Right renal cortex interstitium (tissue), 3 donors: ENCODE data around the gene SLC35E3. TPM values are rescaled to one million over a fixed set of nuclear protein-coding genes. Genes with fewer than 3 reads are reported as not detected.
"Not testable (repeated sequence)": the region's sequence is repeated elsewhere in the genome, so short reads cannot be mapped to it uniquely, and the experiment has no call there.

Experiments
- DNase-seq, 3 donors: peaks; one replicate each; pipeline ENCODE4 v3.0.0-alpha.2; 2013; ENCODE audit warnings: low read depth in 3 of 3, low spot score in 2 of 3
- polyA plus RNA-seq, 3 donors: library from polyadenylated mRNA; unstranded; fragments of 120-200 nt; gene quantifications; one replicate each; pipeline ENCODE4 v1.2.1, GENCODE V29; 2013; ENCODE audit not compliant: insufficient read length in 3 of 3

The SLC35E3 gene
- polyA plus RNA-seq, 3 donors, result 15.7 to 17.9 (median 17.1) TPM

DNA sequence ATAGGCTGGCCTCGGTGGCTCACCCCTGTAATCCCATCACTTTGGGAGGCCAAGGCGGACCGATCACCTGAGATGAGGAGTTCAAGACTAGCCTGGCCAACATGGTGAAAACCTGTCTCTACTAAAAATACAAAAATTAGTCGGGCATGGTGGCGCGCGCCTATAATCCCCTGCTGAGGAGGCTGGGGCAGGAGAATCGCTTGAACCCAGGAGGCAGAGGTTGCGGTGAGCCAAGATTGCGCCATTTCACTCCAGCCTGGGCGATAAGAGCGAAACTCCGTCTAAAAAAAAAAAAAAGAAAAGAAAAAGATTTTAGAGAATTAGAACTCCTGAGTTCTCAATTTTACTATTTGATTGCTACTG, 64.0 kb downstream of the SLC35E3 start:
- not testable (repeated sequence) for DNase-seq

DNA sequence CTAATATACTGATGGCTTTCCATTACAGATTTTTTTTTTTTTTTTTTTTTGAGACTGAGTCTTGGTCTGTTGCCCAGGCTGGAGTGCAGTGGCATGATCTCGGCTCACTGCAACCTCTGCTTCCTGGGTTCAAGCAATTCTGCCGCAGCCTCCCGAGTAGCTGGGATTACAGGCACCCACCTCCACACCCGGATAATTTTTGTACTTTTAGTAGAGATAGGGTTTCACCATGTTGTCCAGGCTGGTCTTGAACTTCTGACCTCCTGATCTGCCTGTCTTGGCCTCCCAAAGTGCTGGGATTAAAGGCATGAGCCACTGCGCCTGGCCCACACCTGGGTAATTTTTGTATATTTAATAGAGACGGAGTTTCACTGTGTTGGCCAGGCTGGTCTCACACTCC, 65.6 kb downstream of the SLC35E3 start:
- DNase-seq, result not testable (repeated sequence)

DNA sequence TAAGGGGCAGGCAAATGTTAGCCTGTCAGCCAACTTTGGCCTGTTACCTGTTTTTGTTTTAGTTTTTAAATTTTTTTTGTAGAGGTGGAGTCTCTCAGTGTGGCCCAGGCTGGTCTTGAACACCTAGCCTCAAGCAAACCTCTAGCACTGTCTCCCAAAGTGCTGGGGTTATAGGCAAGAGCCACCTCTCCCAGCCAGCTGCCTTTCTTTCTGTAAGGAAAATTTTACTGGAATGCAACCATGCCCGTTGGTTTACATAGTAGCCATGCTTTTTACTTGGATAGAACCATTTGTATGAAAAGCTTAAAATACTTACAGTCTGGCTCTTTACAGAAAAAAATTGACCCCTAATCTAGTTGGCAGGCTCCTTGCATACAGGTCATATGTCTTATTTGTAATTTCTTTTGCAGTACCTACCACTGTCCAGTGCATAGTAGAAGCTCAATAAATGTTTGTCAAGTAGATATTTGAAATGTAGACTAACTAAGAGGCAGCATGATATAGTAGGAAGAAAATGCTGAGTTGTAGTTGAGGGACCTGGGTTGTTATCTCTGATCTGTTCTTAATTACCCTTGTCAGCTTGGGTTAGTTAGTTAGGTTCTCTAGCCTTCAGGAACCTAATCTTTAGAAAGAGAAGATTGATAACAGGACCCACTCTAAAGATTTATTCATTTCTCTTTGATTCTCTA, 66.7 kb downstream of the SLC35E3 start:
- DNase-seq, result no peak

DNA sequence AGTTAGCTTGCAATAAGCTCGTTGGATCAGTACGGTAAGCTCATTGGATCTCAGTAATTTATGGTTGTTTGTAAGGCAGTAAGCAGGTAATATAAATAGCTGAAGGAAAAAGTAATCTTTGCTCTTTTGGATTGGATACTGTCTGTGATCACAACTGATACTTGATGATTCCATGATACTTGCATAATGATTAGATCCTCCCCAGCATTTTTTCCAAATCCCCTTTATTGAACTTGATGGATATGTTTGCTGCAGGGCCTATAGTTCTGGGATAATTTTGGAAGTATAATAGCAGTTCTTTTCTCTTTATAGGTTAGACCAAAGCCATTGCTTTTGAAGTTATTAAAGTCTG, 67.2 kb downstream of the SLC35E3 start:
- no peak for DNase-seq

DNA sequence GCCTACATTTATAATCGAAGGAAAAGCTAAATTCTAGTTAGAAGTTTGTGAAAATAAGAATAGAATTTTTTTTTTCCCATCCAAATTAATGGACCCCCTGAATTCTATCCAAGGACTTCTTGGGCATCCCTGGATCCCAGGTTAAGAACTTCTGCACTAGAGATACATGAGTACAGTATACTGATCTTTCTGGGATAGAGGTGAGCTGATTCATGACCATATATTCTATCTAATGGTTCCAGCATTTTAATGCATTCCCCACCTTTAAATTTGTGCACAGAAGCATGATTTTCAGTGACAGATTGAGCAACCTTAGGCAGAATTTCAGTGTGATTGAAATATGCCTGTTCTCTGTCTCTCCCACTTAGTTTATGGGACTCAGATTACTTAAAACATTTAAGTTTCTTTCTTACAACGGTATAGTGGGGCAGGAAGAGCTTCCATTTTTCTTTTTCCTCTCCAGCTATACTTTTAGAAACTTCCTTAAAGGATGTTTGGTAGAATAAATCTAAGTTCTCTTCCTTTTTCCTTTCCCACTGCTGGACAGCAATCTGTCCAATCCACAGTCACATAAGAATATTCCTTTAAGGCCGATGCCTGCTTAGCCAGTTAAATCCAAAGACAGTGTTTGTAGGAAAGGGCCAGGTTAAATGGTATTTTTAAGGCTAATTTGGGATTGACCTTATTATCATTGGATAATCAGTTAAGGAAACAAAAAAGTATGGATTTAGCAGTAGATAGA, 68.7 kb downstream of the SLC35E3 start:
- DNase-seq, result no peak

DNA sequence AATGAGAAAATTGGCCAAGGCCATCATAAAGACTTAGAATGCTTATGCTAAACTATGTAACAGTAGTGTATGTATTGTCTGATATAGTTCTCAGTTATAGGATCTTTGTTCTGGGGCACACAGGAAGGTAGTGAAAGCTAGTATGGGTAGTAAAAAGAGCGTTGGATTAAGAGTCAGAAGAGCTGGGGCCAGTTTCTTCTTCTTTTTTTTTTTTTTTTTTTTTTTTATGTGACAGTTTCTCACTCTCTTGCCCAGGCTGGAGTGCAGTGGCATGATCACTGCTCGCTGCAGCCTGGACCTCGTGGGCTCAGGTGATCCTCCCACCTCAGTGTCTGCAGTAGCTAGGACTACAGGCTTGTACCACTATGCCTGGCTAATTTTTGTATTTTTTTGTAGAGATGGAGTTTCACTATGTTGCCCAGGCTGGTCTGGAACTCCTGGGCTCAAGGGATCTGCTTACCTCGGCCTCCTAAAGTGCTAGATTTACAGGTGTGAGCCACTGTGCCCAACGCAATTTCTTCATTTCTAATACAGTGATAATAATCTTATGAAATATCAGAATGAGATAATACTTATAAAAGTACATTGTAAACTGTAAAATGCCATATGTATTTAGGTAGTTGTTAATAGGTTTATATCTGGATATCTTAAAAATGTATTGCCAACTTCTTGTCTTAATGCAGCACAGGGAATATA, 69.4 kb downstream of the SLC35E3 start:
- no peak for DNase-seq

DNA sequence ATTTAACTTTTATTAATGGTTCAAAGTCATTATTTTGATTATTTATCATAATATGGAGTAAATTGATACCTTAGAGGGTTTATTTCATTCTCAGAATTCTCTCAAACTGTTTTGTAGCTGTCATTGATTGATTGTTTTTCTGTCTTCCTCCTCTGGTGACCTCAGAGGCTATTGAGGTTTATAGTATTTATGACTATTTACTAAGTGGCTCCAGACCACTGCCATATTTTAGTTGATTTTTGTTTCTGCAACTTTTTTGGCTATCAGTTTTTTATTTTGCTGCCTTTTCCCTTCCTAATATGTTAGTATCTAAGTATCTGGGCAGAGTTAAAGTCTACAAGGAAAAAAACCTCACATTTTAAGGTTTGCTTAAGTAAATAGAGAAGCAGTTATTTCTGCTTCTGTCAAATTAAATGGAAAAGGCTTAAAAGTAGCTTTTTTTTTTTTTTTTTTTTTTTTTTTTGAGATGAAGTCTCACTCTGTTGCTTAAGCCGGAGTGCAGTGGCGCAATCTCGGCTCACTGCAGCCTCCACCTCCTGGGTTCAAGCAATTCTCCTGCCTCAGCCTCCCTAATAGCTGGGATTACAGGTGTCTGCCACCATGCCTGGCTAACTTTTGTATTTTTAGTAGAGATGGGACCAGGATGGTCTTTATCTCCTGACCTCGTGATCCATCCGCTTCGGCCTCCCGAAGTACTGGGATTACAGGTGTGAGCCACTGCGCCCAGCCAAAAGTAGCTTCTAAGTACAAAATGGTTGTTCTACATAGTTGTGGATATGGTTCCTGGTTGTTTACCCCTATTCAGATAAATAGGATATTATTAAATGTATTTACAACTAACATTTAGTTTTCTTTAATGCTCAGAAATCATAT, 70.2 kb downstream of the SLC35E3 start:
- no peak for DNase-seq

DNA sequence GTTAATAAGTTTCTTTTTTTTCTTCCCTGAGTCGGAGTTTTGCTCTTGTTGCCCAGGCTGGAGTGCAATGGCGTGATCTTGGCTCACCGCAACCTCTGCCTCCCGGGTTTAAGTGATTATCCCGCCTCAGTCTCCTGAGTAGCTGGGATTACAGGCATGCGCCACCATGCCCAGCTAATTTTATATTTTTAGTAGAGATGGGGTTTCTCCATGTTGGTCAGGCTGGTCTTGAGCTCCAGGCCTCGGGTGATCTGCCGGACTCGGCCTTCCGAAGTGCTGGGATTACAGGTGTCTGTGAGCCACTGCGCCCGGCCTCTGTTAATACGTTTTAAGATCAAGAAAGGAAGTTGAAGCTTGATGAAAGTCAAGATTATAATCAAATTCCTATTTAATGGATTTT, 73.5 kb downstream of the SLC35E3 start:
- DNase-seq, result not testable (repeated sequence)

DNA sequence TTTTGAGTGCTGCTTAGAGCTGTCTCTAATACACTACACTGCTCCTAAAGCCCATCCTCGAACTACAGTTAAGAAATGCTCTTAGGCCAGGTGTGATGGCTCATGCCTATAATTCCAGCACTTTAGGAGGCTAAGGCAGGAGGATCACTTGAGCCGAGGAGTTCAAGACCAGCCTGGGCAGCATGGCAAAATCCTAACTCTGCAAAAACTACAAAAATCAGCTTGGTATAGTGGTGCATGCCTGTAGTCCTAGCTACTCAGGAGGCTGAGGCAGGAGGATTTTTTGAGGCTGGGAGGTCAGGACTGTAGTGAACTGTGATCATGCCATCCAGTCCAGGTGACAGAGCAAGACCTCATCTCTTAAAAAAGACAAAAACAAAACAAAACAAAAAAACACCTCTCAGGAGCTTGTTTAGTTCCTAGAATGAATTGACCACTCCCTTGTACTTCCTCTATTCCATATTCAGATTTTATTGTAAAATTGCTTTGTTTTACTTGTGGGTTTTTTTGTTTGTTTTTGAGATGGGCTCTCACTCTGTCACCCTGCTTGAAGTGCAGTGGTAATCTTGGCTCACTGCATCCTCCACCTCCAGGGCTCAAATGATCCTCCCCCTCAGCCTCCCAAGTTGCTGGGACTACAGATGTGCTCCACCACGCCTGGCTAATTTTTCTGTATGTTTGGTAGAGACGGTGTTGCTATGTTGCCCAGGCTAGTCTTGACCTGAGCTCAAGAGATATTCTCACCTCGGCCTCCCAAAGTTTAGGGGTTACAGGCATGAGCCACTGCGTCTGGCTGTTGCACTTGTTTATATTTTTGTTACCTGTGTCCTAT, 75.6 kb downstream of the SLC35E3 start:
- no peak for DNase-seq

DNA sequence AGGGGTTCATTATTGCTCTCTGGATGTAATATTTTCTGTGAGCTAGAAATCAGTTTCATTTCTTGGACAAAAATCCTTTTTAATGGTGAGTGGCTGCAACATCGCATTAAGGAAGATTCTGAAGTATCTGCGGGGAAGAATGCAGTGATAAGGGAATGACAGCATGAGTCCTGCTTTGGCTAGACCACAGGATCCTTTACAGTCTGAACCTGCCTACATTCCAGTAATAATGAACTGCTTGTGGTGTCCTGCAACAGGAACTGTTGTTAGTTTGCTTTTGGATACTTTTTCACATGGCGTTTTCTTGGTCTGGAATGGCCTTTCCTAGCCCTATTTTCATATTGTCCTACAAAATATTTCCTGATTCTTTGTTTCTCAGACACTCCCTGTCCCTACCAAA, 77.7 kb downstream of the SLC35E3 start:
- DNase-seq, result no peak

DNA sequence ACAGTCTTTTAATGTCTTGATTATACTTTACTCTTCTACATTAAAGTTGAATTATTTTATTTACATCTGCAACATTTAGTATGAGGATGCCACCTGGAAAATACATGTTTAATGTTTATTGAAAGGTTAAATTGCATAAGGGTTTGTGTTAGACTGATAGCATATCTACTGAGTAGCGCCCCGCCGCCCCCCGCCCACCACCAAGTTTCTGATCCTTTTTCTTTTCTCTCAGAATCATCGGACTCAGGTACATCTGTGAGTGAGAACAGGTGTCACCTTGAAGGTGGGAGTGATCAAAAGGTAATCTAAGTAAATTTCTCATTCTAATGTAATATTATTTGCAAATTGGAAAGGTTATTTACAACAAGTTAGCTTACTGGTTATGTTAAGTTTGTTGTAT, 78.2 kb downstream of the SLC35E3 start:
- no peak for DNase-seq

DNA sequence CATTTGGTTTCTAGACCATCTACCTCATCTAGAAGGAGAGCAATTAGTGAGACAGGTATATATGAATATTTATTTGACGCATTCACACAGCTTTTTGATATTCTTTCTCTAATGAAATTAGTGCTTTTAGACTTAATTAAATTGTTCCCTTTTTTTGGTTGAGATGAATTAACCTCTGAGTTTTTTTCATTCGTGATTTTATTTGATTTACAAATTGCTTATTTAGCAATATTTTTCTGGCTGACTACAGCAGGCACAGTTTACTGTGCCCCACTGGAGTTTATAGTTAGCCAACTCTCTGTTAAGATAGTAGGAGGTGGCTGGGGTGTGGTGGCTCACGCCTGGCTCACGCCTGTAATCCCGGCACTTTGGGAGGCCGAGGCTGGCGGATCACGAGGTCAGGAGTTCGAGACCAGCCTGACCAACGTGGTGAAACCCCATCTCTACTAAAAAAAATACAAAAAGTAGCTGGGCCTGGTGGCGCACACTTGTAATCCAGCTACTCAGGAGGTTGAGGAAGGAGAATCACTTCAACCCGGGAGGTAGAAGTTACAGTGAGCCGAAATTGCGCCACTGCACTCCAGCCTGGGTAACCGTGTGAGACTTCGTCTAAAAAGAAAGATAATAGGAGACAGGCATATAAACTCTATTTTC, 78.7 kb downstream of the SLC35E3 start:
- no peak for DNase-seq

DNA sequence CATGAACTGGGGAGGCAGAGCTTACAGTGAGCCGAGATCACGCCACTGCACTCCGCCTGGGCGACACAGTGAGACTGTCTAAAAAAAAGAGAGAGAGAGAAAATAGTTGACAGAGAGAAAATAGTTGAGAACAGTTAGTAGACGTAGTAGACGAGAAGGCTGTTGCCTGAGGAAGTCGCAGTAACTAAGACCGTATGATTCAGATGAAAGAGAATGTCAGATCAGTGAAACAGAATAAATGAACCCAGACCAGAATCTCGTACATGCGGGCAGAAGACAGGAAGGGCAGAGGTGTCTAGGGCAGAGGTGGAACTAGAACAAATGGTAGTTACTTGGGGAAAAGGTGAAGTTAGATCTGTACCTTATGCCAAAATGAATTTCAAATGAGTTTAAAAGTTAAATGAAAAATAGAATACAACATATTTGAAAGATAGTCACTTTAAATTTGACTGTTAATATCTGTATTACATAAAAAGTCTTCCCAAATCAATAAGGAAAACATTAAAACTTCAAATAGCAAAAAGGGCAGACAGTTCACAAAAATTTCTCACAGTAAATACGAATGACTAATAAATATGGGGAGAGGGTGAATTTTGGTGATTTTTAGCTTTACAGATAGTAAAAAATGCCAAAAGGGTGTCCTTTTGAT, 79.7 kb downstream of the SLC35E3 start:
- DNase-seq, result no peak

DNA sequence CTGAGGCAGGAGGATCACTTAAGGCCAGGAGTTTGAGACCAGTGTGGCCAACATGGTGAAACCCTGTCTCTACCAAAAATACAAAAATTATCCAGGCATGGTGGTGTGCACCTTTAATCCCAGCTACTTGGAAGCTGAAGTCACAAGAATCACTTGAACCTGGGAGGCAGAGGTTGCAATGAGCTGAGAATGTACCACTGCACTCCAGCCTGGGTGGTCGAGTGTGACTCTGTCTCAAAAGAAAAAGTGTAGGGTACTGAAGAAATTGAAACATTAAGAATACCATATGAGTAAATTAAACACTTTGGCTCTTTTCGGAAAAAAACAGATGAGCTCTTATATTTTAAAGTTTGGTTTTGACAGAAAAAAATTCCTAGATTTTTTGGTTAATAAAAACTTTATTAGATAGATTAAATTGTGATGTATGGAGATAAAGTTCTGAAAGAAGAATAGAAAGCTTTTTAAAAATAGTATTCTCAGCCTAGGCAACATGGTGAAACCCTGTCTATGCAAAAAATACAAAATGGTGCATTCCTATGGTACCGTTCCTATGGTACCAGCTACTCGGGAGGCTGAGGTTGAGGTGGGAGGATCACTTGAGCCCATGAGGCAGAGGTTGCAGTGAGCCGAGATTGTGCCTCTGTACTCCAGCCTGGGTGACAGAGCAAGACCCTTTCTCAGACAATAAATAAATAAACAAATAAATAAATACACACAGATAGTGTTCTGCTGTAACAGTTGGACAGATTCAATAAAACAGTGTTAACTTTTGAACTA, 82.1 kb downstream of the SLC35E3 start:
- no peak for DNase-seq

DNA sequence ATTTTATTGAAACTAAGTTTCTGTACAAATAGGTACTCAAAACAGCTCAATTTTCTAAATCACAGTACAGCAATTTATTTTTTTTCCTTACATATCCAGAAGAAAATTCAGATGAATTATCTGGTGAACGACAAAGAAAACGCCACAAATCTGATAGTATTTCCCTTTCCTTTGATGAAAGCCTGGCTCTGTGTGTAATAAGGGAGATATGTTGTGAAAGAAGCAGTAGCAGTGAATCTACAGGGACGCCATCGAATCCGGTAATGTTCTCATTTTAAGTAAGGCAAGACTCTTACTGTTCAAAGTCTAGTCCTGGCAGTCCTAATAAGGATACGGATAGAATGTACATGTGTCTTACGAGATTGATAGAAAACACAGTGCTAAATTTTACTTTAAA, 82.7 kb downstream of the SLC35E3 start:
- no peak for DNase-seq
